ENCODE results near the gene ST8SIA6. TPM values are rescaled to one million over a fixed set of nuclear protein-coding genes. Genes with fewer than 3 reads are reported as not detected.

ST8SIA6 gene
- total and polyA plus RNA-seq, 10 of the 15 experiments (the other 5 are each of a cell fraction or from before 2014, with no cell fraction given): 0.22 TPM; not detected in 9

DNA sequence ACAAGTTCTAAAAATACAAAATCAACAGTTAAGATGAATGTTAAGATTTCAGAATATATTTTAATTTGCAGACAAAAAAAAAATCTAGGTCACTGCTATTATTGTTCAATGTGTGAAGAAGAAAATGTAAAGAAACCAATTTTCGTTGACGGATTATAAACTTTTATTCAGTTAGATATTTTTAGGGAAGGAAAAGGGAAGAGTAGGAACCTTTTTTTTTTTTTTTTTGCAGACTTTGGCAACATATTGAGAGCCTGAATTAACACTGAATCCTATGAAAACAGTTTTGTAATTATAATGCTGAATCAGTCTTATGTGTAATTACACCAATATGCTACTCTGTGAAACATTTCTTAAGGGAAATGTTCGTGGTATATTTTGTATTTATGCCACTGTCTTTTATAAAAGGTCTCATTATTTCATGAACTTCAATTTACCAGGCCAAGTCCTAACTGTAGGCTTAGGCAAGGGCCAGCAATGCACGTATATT lies 106.3 kb downstream of the ST8SIA6 start:
- Histone ChIP-seq H3K9ac (ENCODE audit: control insufficient read depth, insufficient read depth, low read length) (no peak overlapping the region), H2AFZ (ENCODE audit: control insufficient read depth, low read depth, low read length) (no peak overlapping the region), H3K79me2 (ENCODE audit: control insufficient read depth, insufficient read depth, low read length) (no peaks in the 10 kb centered on the region), H3K27ac (ENCODE audit: control insufficient read depth, insufficient read depth) (no peak overlapping the region), H3K4me1 (ENCODE audit: control insufficient read depth, insufficient read depth, low read length) (no peaks in the 10 kb centered on the region), H3K4me3 (no peak overlapping the region), H3K27me3 (replicated peaks in 1 of 2; ENCODE audit: control insufficient read depth in 2 of 2, insufficient read depth in 2 of 2, low read length in 1 of 2) (no peaks in the 10 kb centered on the region), H3K9me3 (replicated peaks; ENCODE audit: control insufficient read depth, insufficient read depth, low read length) (no peaks in the 10 kb centered on the region), H3K36me3 (ENCODE audit: control insufficient read depth in 2 of 2, insufficient read depth in 2 of 2, low read length in 1 of 2) (no peaks in the 10 kb centered on the region), H4K20me1 (ENCODE audit: control insufficient read depth, insufficient read depth) (no peaks in the 10 kb centered on the region), H3K4me2 (ENCODE audit: control insufficient read depth, insufficient read depth) (no peak overlapping the region)
- no peak for DNase-seq (ENCODE audit: low read depth, low spot score)
- TF ChIP-seq KAT2A (conservative IDR thresholded peaks at IDR 0.05; ENCODE audit: control insufficient read depth, low read depth, low read length) (no peak), CBX3 (IDR thresholded peaks at IDR 0.05; ENCODE audit: borderline replicate concordance, low read depth) (no peak), NR2F1 (conservative IDR thresholded peaks at IDR 0.05) (no peak), TAF1 (IDR thresholded peaks at IDR 0.05; ENCODE audit: borderline replicate concordance, low read depth, low read length) (no peak), ETV6 (conservative IDR thresholded peaks at IDR 0.05 in 1 of 2, IDR thresholded peaks at IDR 0.05 in 1 of 2; ENCODE audit: borderline replicate concordance in 1 of 2, low read depth in 1 of 2) (no peak), POLR2AphosphoS2 (IDR thresholded peaks at IDR 0.05; ENCODE audit: low read depth, low read length) (no peak), POLR2A (IDR thresholded peaks at IDR 0.05; ENCODE audit: low read depth, low read length) (no peak), MYB (IDR thresholded peaks at IDR 0.05; ENCODE audit: borderline replicate concordance, low read depth, low read length) (no peak), PAX5 (IDR thresholded peaks at IDR 0.05; ENCODE audit: borderline replicate concordance, low read depth, low read length) (no peak)
- TF ChIP-seq, protein P1, sequence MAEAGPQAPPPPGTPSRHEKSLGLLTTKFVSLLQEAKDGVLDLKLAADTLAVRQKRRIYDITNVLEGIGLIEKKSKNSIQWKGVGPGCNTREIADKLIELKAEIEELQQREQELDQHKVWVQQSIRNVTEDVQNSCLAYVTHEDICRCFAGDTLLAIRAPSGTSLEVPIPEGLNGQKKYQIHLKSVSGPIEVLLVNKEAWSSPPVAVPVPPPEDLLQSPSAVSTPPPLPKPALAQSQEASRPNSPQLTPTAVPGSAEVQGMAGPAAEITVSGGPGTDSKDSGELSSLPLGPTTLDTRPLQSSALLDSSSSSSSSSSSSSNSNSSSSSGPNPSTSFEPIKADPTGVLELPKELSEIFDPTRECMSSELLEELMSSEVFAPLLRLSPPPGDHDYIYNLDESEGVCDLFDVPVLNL (IDR thresholded peaks at IDR 0.05; ENCODE audit: low read depth, low read length): no peak
- TF ChIP-seq, protein P2, sequence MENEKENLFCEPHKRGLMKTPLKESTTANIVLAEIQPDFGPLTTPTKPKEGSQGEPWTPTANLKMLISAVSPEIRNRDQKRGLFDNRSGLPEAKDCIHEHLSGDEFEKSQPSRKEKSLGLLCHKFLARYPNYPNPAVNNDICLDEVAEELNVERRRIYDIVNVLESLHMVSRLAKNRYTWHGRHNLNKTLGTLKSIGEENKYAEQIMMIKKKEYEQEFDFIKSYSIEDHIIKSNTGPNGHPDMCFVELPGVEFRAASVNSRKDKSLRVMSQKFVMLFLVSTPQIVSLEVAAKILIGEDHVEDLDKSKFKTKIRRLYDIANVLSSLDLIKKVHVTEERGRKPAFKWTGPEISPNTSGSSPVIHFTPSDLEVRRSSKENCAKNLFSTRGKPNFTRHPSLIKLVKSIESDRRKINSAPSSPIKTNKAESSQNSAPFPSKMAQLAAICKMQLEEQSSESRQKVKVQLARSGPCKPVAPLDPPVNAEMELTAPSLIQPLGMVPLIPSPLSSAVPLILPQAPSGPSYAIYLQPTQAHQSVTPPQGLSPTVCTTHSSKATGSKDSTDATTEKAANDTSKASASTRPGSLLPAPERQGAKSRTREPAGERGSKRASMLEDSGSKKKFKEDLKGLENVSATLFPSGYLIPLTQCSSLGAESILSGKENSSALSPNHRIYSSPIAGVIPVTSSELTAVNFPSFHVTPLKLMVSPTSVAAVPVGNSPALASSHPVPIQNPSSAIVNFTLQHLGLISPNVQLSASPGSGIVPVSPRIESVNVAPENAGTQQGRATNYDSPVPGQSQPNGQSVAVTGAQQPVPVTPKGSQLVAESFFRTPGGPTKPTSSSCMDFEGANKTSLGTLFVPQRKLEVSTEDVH (IDR thresholded peaks at IDR 0.05; ENCODE audit: low read depth, partially characterized antibody): no peak
- TF ChIP-seq, protein P3, sequence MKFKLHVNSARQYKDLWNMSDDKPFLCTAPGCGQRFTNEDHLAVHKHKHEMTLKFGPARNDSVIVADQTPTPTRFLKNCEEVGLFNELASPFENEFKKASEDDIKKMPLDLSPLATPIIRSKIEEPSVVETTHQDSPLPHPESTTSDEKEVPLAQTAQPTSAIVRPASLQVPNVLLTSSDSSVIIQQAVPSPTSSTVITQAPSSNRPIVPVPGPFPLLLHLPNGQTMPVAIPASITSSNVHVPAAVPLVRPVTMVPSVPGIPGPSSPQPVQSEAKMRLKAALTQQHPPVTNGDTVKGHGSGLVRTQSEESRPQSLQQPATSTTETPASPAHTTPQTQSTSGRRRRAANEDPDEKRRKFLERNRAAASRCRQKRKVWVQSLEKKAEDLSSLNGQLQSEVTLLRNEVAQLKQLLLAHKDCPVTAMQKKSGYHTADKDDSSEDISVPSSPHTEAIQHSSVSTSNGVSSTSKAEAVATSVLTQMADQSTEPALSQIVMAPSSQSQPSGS (IDR thresholded peaks at IDR 0.05; ENCODE audit: low read length): no peak
- TF ChIP-seq, protein P4, sequence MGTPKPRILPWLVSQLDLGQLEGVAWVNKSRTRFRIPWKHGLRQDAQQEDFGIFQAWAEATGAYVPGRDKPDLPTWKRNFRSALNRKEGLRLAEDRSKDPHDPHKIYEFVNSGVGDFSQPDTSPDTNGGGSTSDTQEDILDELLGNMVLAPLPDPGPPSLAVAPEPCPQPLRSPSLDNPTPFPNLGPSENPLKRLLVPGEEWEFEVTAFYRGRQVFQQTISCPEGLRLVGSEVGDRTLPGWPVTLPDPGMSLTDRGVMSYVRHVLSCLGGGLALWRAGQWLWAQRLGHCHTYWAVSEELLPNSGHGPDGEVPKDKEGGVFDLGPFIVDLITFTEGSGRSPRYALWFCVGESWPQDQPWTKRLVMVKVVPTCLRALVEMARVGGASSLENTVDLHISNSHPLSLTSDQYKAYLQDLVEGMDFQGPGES (IDR thresholded peaks at IDR 0.05): no peak
- ChIA-PET CTCF (no interaction called here), RAD21 (ENCODE audit: unreplicated experiment) (no interaction called here), POLR2A (no interaction called here), SMC1A (ENCODE audit: uncharacterized antibody, unreplicated experiment) (no interaction called here)
- FAIRE-seq: no peak
- 54% methylated on average over 4 of the region's 4 CpGs for WGBS (ENCODE audit: insufficient coverage, insufficient replicate concordance, low lambda C conversion rate, missing lambda C conversion rate)
- ATAC-seq: no peak
- in situ Hi-C loops (cut with MboI) (no loop called here), intact Hi-C loops (cut with micrococcal nuclease; ENCODE audit: unreplicated experiment) (no loop called here)
- BruUV-seq (replicated peaks): no TSS peak

Data from GM12878 (cell line).